K562 (cell line): Measurements from ENCODE around the gene LRRC27. TPM values are rescaled to one million over a fixed set of nuclear protein-coding genes. Genes with fewer than 3 reads are reported as not detected.

ENCODE experiments used
- ATAC-seq: fragments of 200-7000 bp; cut with Tn5 transposase; 3 replicates; pipeline ENCODE4 v1.9.1; 2020; ENCODE audit warnings: moderate library complexity
- BruUV-seq: library from RNA; stranded (reverse); fragments of 400-500 nt; replicated peaks from 2 replicates; lab custom pipeline; 2021; lab: Mats Ljungman, UMichigan
- CTCF ChIA-PET: fragments of 300-600 bp; formaldehyde crosslinking; extraction: SDS; loops from one replicate; lab custom pipeline; 2021; ENCODE audit warnings: low intra/inter-chr PET ratio; lab: Yijun Ruan, JAX
- POLR2A ChIA-PET: fragments of 300-600, 350-650 bp; sonication (Branson Sonifier 250); formaldehyde crosslinking; extraction: SDS; loops from one replicate; lab custom pipeline; 2021; ENCODE audit warnings: antibody characterized with exemption, inconsistent platforms; lab: Yijun Ruan, JAX
- DNase-seq, 4 experiments: peaks; one replicate each; pipeline versions ENCODE4 v3.0.0 to v3.0.0-alpha.2; 2011 to 2018; ENCODE audit warnings: low spot score in 3 of 4, mixed read lengths in 3 of 4; ENCODE audit errors: extremely low read depth in 1 of 4
- FAIRE-seq: peaks from 2 replicates; lab custom pipeline; 2011; peaks lifted over from hg19 to GRCh38; lab: Jason Lieb, UNC
- H2AFZ ChIP-seq: 2 replicates; pipeline ENCODE4 v1.6.0; 2011; ENCODE audit warnings: low read depth, low read length, control low read depth, inconsistent platforms
- H3K27ac ChIP-seq: fragments of 200-600 bp; 3 replicates; pipeline ENCODE4 v1.8.0; 2011; ENCODE audit warnings: low read depth, mild to moderate bottlenecking, control low read depth, inconsistent platforms, low read length, moderate library complexity, mixed read lengths; ENCODE audit errors: extremely low read depth
- H3K27me3 ChIP-seq, 2 experiments: fragments of 300-600 bp in 1 of 2; 2 replicates in 1 of 2; 3 replicates in 1 of 2; pipeline versions ENCODE4 v1.6.0 to v1.8.0; 2011; ENCODE audit warnings: inconsistent platforms in 2 of 2, low read length in 2 of 2, mild to moderate bottlenecking in 1 of 2, mixed read lengths in 1 of 2, moderate library complexity in 1 of 2; ENCODE audit not compliant: control insufficient read depth in 2 of 2, insufficient read depth in 2 of 2
- H3K36me3 ChIP-seq: fragments of 300-600 bp; 3 replicates; pipeline ENCODE4 v1.8.0; 2011; ENCODE audit warnings: mild to moderate bottlenecking, low read length, inconsistent platforms; ENCODE audit not compliant: control insufficient read depth, insufficient read depth
- H3K4me1 ChIP-seq, 2 experiments: fragments of 200-600 bp in 1 of 2; replicated peaks in 1 of 2; 2 replicates in 1 of 2; 3 replicates in 1 of 2; pipeline versions ENCODE4 v1.5.1 to v1.8.0; 2011; ENCODE audit warnings: inconsistent platforms in 2 of 2, low read length in 2 of 2, mild to moderate bottlenecking in 1 of 2, mixed read lengths in 1 of 2, moderate library complexity in 1 of 2; ENCODE audit not compliant: control insufficient read depth in 2 of 2, insufficient read depth in 2 of 2
- H3K4me2 ChIP-seq: 2 replicates; pipeline ENCODE4 v1.6.1; 2011; ENCODE audit warnings: low read length, control low read depth, inconsistent platforms, mixed read lengths; ENCODE audit not compliant: insufficient read depth
- H3K4me3 ChIP-seq: fragments of 200-600 bp; sonication (generic), shearing (Covaris generic); 2 replicates; pipeline ENCODE4 v1.5.1; 2016; ENCODE audit warnings: control low read depth, inconsistent platforms
- H3K79me2 ChIP-seq: fragments of 200-600 bp; 3 replicates; pipeline ENCODE4 v1.8.0; 2011; ENCODE audit warnings: low read length, inconsistent platforms; ENCODE audit not compliant: control insufficient read depth, insufficient read depth
- H3K9ac ChIP-seq, 2 experiments: 2 replicates each; pipeline versions ENCODE4 v1.6.0 to v1.6.1; 2011; ENCODE audit warnings: low read depth in 2 of 2, low read length in 2 of 2, control low read depth in 1 of 2, inconsistent platforms in 1 of 2, mild to moderate bottlenecking in 1 of 2, mixed read lengths in 1 of 2; ENCODE audit not compliant: insufficient read depth in 1 of 2
- H3K9me1 ChIP-seq: one replicate; pipeline ENCODE4 v1.6.0; 2011; ENCODE audit warnings: inconsistent platforms, mild to moderate bottlenecking, low read length, moderate library complexity; ENCODE audit not compliant: control insufficient read depth, insufficient read depth
- H3K9me3 ChIP-seq: replicated peaks from 2 replicates; pipeline ENCODE4 v1.5.1; 2011; ENCODE audit warnings: low read depth, low read length, inconsistent platforms; ENCODE audit not compliant: control insufficient read depth, insufficient read depth
- H4K20me1 ChIP-seq: replicated peaks from 2 replicates; pipeline ENCODE4 v1.6.1; 2011; ENCODE audit warnings: low read length, inconsistent platforms, mixed read lengths; ENCODE audit not compliant: control insufficient read depth, insufficient read depth
- BCOR ChIP-seq: fragments of 450-650 bp; IDR thresholded peaks from 2 replicates; pipeline ENCODE4 v1.6.1; 2016
- CTCF ChIP-seq, 3 experiments: IDR thresholded peaks in 2 of 3; conservative IDR thresholded peaks in 1 of 3; 2 replicates each; pipeline ENCODE4 v1.5.1; 2011 to 2012; ENCODE audit warnings: low read length in 3 of 3, mild to moderate bottlenecking in 3 of 3, control low read depth in 2 of 3, improper control_type of control experiment in 1 of 3, inconsistent platforms in 1 of 3, low read depth in 1 of 3, mixed read lengths in 1 of 3, moderate library complexity in 1 of 3; ENCODE audit not compliant: insufficient read depth in 2 of 3
- DACH1 ChIP-seq: fragments of 450-650 bp; IDR thresholded peaks from 2 replicates; pipeline ENCODE4 v1.6.1; 2018; ENCODE audit not compliant: partially characterized antibody
- E2F6 ChIP-seq, 2 experiments: IDR thresholded peaks; 2 replicates each; pipeline ENCODE4 v1.6.1; 2011; ENCODE audit warnings: borderline replicate concordance in 1 of 2, control low read depth in 1 of 2, low read depth in 1 of 2, low read length in 1 of 2, mild to moderate bottlenecking in 1 of 2, mixed read lengths in 1 of 2, moderate library complexity in 1 of 2; ENCODE audit not compliant: insufficient read depth in 1 of 2, insufficient read length in 1 of 2, poor library complexity in 1 of 2, severe bottlenecking in 1 of 2; ENCODE audit errors: extremely low read depth in 1 of 2
- L3MBTL2 ChIP-seq: fragments of 450-650 bp; IDR thresholded peaks from 2 replicates; pipeline ENCODE4 v1.6.1; 2016; ENCODE audit warnings: mild to moderate bottlenecking, moderate library complexity
- MGA ChIP-seq: fragments of 450-650 bp; IDR thresholded peaks from 2 replicates; pipeline ENCODE4 v1.6.1; 2016; ENCODE audit warnings: mild to moderate bottlenecking, moderate library complexity
- ZKSCAN1 ChIP-seq: fragments of 150-350 bp; IDR thresholded peaks from 2 replicates; pipeline ENCODE4 v1.6.1; 2016; ENCODE audit warnings: low read depth, low read length
- WGBS: fragments of 100-300 bp; shearing (Covaris generic); methylation state at CpG from one replicate; pipeline ENCODE4 v1.1.6; 2016; ENCODE audit warnings: low coverage, mixed read lengths; ENCODE audit not compliant: insufficient coverage; ENCODE audit errors: missing lambda C conversion rate; 5-methylcytosine and 5-hydroxymethylcytosine counted together
- in situ Hi-C: fragments of 300-500 bp; cut with MboI; formaldehyde crosslinking; loops from 4 replicates; pipeline ENCODE4 v1.15.0; 2018; ENCODE audit warnings: inconsistent platforms, mixed read lengths
- intact Hi-C: fragments of 100-400 bp; cut with micrococcal nuclease; formaldehyde crosslinking; loops from 2 replicates; pipeline ENCODE4 v1.14.2; 2022
- polyA plus RNA-seq, 8 experiments: library from polyadenylated mRNA; depleted of rRNA in 4 of 8; stranded (reverse) in 5 of 8; unstranded in 3 of 8; fragments of >200 nt; fragmentation: Nextera tagmentation in 2 of 8; fragmentation: Illumina TruSeq in 1 of 8; extraction: Ambion mirVana in 2 of 8; extraction: Trizol in 1 of 8; gene quantifications; 2 replicates each; pipeline versions ENCODE4 v1.2.1 to v1.2.3, GENCODE V29; 2011 to 2014; ENCODE audit warnings: inconsistent platforms in 1 of 8, missing spikeins in 1 of 8
- total RNA-seq, 7 experiments: library from RNA; depleted of rRNA in 6 of 7; stranded (reverse); fragments of >200 nt in 6 of 7; fragmentation: Illumina TruSeq in 2 of 7; extraction: Trizol in 2 of 7; gene quantifications; 2 replicates each; pipeline versions ENCODE4 v1.2.1 to v1.2.3, GENCODE V29; 2011 to 2021; ENCODE audit warnings: low replicate concordance in 1 of 7

The LRRC27 gene
- total and polyA plus RNA-seq, 9 of the 15 experiments (the other 6 are each of a cell fraction or from before 2014, with no cell fraction given) = 0.10 to 2.7 (median 1.4) TPM

GRCh38 chr10:132371641-132372081 is 39.7 kb downstream of the LRRC27 start:
- ChIA-PET CTCF (no interaction called here), POLR2A (no interaction called here)
- Histone ChIP-seq H3K4me3 (no peak overlapping the region), H3K4me1 (peaks cover 0 to 11% of the 10 kb centered on the region in 2 experiments; a peak in 2 of 5 replicates), H2AFZ (no peak overlapping the region), H3K4me2 (no peak overlapping the region), H4K20me1 (no peaks in the 10 kb centered on the region), H3K79me2 (no peaks in the 10 kb centered on the region), H3K9me1 (no peaks in the 10 kb centered on the region), H3K9me3 (no peaks in the 10 kb centered on the region), H3K27ac (no peak overlapping the region), H3K27me3 (peaks cover 12 to 44% of the 10 kb centered on the region in 2 experiments; a peak in 3 of 5 replicates), H3K9ac (no peak overlapping the region), H3K36me3 (no peaks in the 10 kb centered on the region)
- BruUV-seq = no TSS peak
- ATAC-seq = peak; percentile 50; the same call in 1 of the 3 replicates
- no peak for FAIRE-seq
- intact Hi-C loops = no loop called here
- in situ Hi-C loops = no loop called here
- DNase-seq = peak in 1 of 4 experiments; percentile 16
- 16% methylated on average over 5 of the region's 9 CpGs for WGBS
- TF ChIP-seq ZKSCAN1 (no peak), CTCF (IDR thresholded peaks at IDR 0.05 in 2 of 3, conservative IDR thresholded peaks at IDR 0.05 in 1 of 3; ENCODE audit: insufficient read depth in 2 of 3, low read depth in 1 of 3, low read length in 3 of 3) (peak; percentile 34 to 41 (median 35); a peak in 5 of 6 replicates), DACH1 (no peak), L3MBTL2 (peak; percentile 62; the same call in 1 of the 2 replicates), MGA (peak; percentile 53), BCOR (peak; percentile 30; the same call in 1 of the 2 replicates), E2F6 (IDR thresholded peaks at IDR 0.05; ENCODE audit: borderline replicate concordance in 1 of 2, extremely low read depth in 1 of 2, insufficient read depth in 1 of 2, insufficient read length in 1 of 2, low read depth in 1 of 2, low read length in 1 of 2, poor library complexity in 1 of 2, severe bottlenecking in 1 of 2) (peak in 1 of 2 experiments; percentile 50)
